ENCODE measurements around the gene USP17L24.
"Not testable (repeated sequence)": the region's sequence is repeated elsewhere in the genome, so short reads cannot be mapped to it uniquely, and the experiment has no call there.

The USP17L24 gene, protein sequence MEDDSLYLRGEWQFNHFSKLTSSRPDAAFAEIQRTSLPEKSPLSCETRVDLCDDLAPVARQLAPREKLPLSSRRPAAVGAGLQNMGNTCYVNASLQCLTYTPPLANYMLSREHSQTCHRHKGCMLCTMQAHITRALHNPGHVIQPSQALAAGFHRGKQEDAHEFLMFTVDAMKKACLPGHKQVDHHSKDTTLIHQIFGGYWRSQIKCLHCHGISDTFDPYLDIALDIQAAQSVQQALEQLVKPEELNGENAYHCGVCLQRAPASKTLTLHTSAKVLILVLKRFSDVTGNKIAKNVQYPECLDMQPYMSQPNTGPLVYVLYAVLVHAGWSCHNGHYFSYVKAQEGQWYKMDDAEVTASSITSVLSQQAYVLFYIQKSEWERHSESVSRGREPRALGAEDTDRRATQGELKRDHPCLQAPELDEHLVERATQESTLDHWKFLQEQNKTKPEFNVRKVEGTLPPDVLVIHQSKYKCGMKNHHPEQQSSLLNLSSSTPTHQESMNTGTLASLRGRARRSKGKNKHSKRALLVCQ

DNA sequence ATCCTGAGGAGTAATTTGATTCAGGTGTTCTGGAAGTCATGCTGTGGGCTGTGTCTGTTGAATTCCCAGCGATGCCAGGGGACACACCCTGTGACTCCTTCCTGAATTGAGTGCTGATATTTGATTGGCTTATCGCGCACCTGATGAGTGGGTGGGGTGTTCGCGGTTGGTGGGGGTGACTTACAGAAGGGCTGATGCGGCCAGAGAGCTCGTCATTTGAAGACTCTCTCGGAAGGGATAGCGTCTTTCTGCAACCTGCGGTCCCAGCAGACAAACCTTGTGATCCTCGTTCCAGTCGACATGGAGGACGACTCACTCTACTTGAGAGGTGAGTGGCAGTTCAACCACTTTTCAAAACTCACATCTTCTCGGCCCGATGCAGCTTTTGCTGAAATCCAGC is at the start of gene USP17L24:
Gene USP17L24, plus strand, starts transcription at position 301 of the 400 bp plus-strand sequence. Its CDS starts 0 bp downstream, at position 301.
- not testable (repeated sequence) for DNase-seq (ENCODE audit: low read depth in 4 of 4, low spot score in 1 of 4)

- DNase-seq (ENCODE audit: low read depth in 4 of 4, low spot score in 1 of 4) = not testable (repeated sequence)
Observed at GRCh38 chr4:9324191-9324590, 774 bp upstream of the USP17L24 start.

DNA sequence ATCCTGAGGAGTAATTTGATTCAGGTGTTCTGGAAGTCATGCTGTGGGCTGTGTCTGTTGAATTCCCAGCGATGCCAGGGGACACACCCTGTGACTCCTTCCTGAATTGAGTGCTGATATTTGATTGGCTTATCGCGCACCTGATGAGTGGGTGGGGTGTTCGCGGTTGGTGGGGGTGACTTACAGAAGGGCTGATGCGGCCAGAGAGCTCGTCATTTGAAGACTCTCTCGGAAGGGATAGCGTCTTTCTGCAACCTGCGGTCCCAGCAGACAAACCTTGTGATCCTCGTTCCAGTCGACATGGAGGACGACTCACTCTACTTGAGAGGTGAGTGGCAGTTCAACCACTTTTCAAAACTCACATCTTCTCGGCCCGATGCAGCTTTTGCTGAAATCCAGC is 4.6 kb downstream of the USP17L24 start, which contains the start of gene USP17L25:
Gene USP17L25, plus strand, starts transcription at position 301 of the 400 bp plus-strand sequence. Its CDS starts 0 bp downstream, at position 301.
- not testable (repeated sequence) for DNase-seq (ENCODE audit: low read depth in 4 of 4, low spot score in 1 of 4)

DNA sequence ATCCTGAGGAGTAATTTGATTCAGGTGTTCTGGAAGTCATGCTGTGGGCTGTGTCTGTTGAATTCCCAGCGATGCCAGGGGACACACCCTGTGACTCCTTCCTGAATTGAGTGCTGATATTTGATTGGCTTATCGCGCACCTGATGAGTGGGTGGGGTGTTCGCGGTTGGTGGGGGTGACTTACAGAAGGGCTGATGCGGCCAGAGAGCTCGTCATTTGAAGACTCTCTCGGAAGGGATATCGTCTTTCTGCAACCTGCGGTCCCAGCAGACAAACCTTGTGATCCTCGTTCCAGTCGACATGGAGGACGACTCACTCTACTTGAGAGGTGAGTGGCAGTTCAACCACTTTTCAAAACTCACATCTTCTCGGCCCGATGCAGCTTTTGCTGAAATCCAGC is 9.4 kb downstream of the USP17L24 start, which contains the start of gene USP17L26:
Gene USP17L26, plus strand, starts transcription at position 301 of the 400 bp plus-strand sequence. Its CDS starts 0 bp downstream, at position 301.
- not testable (repeated sequence) for DNase-seq (ENCODE audit: low read depth in 4 of 4, low spot score in 1 of 4)

DNA sequence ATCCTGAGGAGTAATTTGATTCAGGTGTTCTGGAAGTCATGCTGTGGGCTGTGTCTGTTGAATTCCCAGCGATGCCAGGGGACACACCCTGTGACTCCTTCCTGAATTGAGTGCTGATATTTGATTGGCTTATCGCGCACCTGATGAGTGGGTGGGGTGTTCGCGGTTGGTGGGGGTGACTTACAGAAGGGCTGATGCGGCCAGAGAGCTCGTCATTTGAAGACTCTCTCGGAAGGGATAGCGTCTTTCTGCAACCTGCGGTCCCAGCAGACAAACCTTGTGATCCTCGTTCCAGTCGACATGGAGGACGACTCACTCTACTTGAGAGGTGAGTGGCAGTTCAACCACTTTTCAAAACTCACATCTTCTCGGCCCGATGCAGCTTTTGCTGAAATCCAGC is 14.1 kb downstream of the USP17L24 start, which contains the start of gene USP17L5:
Gene USP17L5, plus strand, starts transcription at position 301 of the 400 bp plus-strand sequence. Its CDS starts 0 bp downstream, at position 301.
- DNase-seq (ENCODE audit: low read depth in 4 of 4, low spot score in 1 of 4) = not testable (repeated sequence)

- not testable (repeated sequence) for DNase-seq (ENCODE audit: low read depth in 4 of 4, low spot score in 1 of 4)
Observed at GRCh38 chr4:9343848-9344247, 18.9 kb downstream of the USP17L24 start, which contains the start of gene USP17L27. USP17L27 (plus strand) TSS chr4:9344148; CDS start chr4:9344148, 0 bp downstream.

- DNase-seq (ENCODE audit: low read depth in 4 of 4, low spot score in 1 of 4) = not testable (repeated sequence)
Observed at GRCh38 chr4:9348593-9348992, 23.6 kb downstream of the USP17L24 start, which contains the start of gene USP17L28. USP17L28 (plus strand) TSS chr4:9348893; CDS start chr4:9348893, 0 bp downstream.

GRCh38 chr4:9350866-9351265 is 25.9 kb downstream of the USP17L24 start:
- not testable (repeated sequence) for DNase-seq (ENCODE audit: low read depth in 4 of 4, low spot score in 1 of 4)

GRCh38 chr4:9353338-9353737 is 28.4 kb downstream of the USP17L24 start, which contains the start of gene USP17L29:
USP17L29 (plus strand) TSS chr4:9353638; CDS start chr4:9353638, 0 bp downstream.
- DNase-seq (ENCODE audit: low read depth in 4 of 4, low spot score in 1 of 4) = not testable (repeated sequence)

- not testable (repeated sequence) for DNase-seq (ENCODE audit: low read depth in 4 of 4, low spot score in 1 of 4)
Observed at GRCh38 chr4:9362829-9363228, 37.9 kb downstream of the USP17L24 start, which contains the start of gene USP17L30. USP17L30 (plus strand) TSS chr4:9363129; CDS start chr4:9363129, 0 bp downstream.

Data from stimulated activated CD4-positive, alpha-beta T cell treated with anti-CD3 and anti-CD28 coated beads, Interleukin-1b, Interleukin-23, amount 100 ng/mL, for 24 hours (primary cell).